KMS-11 (cell line): ENCODE data around the gene KCNG3.

Experiments
- H2AFZ ChIP-seq: fragments of 200-600 bp; sonication (generic); 2 replicates; pipeline ENCODE4 v1.6.1; 2016; ENCODE audit warnings: antibody characterized with exemption, mixed run types, low read depth
- H3K27ac ChIP-seq: fragments of 200-600 bp; sonication (generic); 2 replicates; pipeline ENCODE4 v1.6.1; 2016; ENCODE audit warnings: mild to moderate bottlenecking, mixed run types
- H3K27me3 ChIP-seq: fragments of 200-600 bp; sonication (generic); 2 replicates; pipeline ENCODE4 v1.6.1; 2017; ENCODE audit warnings: mild to moderate bottlenecking, low read depth, mixed run types, moderate library complexity; ENCODE audit not compliant: insufficient read depth
- H3K36me3 ChIP-seq: fragments of 200-600 bp; sonication (generic); 2 replicates; pipeline ENCODE4 v1.6.1; 2017; ENCODE audit warnings: mild to moderate bottlenecking, mixed run types; ENCODE audit not compliant: insufficient read depth
- H3K4me1 ChIP-seq: fragments of 200-600 bp; sonication (generic); 2 replicates; pipeline ENCODE4 v1.6.1; 2016; ENCODE audit warnings: mild to moderate bottlenecking, low read depth, mixed run types; ENCODE audit not compliant: poor library complexity, severe bottlenecking
- H3K4me2 ChIP-seq: fragments of 200-600 bp; sonication (generic); 2 replicates; pipeline ENCODE4 v1.7.0; 2016; ENCODE audit warnings: mild to moderate bottlenecking, mixed run types
- H3K4me3 ChIP-seq: fragments of 200-600 bp; sonication (generic); IDR thresholded peaks from 2 replicates; pipeline ENCODE4 v1.6.1; 2017; ENCODE audit warnings: low read depth, low read length, mixed read lengths; ENCODE audit not compliant: insufficient read depth
- H3K79me2 ChIP-seq: fragments of 200-600 bp; sonication (generic); 2 replicates; pipeline ENCODE4 v1.6.1; 2016; ENCODE audit warnings: low read depth, mixed run types; ENCODE audit not compliant: insufficient read depth
- H3K9ac ChIP-seq: fragments of 200-600 bp; sonication (generic); 2 replicates; pipeline ENCODE4 v1.6.1; 2016; ENCODE audit warnings: mild to moderate bottlenecking, mixed run types
- H4K20me1 ChIP-seq: fragments of 200-600 bp; sonication (generic); 2 replicates; pipeline ENCODE4 v1.6.1; 2016; ENCODE audit warnings: mild to moderate bottlenecking, mixed run types; ENCODE audit not compliant: insufficient read depth
- CTCF ChIP-seq: fragments of 200-600 bp; sonication (generic); conservative IDR thresholded peaks from 2 replicates; pipeline ENCODE4 v1.6.1; 2017; ENCODE audit warnings: low read depth, mild to moderate bottlenecking, antibody characterized with exemption, low read length, moderate library complexity, mixed read lengths

Gene KCNG3

GRCh38 chr2:42421157-42421485 is 72.7 kb downstream of the KCNG3 start:
- Histone ChIP-seq H3K27ac (no peak overlapping the region), H3K36me3 (no peaks in the 10 kb centered on the region), H3K27me3 (no peaks in the 10 kb centered on the region), H4K20me1 (no peaks in the 10 kb centered on the region), H3K79me2 (no peaks in the 10 kb centered on the region), H3K4me1 (no peaks in the 10 kb centered on the region), H3K9ac (no peak overlapping the region), H2AFZ (no peak overlapping the region), H3K4me3 (no peak overlapping the region), H3K4me2 (no peak overlapping the region)
- TF ChIP-seq CTCF = no peak

GRCh38 chr2:42414648-42415047 is 79.1 kb downstream of the KCNG3 start:
- Histone ChIP-seq H3K36me3 (no peaks in the 10 kb centered on the region), H4K20me1 (no peaks in the 10 kb centered on the region), H3K27ac (no peak overlapping the region), H3K9ac (no peak overlapping the region), H3K4me3 (no peak overlapping the region), H3K4me2 (no peak overlapping the region), H3K4me1 (no peaks in the 10 kb centered on the region), H2AFZ (no peak overlapping the region), H3K27me3 (no peaks in the 10 kb centered on the region), H3K79me2 (no peaks in the 10 kb centered on the region)
- TF ChIP-seq CTCF = no peak

DNA sequence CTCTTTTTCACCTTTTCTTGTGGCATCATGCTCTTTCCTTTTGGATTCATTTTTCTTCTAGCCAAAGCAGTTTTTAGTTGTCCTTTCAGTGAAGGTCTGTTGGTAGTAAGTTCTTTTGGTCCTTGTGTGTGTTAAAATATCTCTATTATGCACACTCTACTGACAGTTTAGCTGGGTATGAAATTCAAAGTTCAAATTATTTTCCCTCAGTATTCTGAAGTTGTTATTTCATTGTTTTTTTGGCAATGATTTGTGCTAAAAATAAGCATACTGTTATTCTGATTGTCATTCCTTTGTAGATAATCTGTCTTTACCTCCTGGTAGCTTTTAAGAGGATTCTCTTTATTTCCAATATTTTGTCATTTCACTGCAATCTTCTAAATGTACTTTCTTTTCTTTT is 79.6 kb downstream of the KCNG3 start:
- Histone ChIP-seq H3K79me2 (no peaks in the 10 kb centered on the region), H3K27ac (no peak overlapping the region), H3K27me3 (no peaks in the 10 kb centered on the region), H3K4me3 (no peak overlapping the region), H2AFZ (no peak overlapping the region), H3K4me2 (no peak overlapping the region), H3K9ac (no peak overlapping the region), H3K36me3 (no peaks in the 10 kb centered on the region), H3K4me1 (no peaks in the 10 kb centered on the region), H4K20me1 (no peaks in the 10 kb centered on the region)
- no peak for TF ChIP-seq CTCF

DNA sequence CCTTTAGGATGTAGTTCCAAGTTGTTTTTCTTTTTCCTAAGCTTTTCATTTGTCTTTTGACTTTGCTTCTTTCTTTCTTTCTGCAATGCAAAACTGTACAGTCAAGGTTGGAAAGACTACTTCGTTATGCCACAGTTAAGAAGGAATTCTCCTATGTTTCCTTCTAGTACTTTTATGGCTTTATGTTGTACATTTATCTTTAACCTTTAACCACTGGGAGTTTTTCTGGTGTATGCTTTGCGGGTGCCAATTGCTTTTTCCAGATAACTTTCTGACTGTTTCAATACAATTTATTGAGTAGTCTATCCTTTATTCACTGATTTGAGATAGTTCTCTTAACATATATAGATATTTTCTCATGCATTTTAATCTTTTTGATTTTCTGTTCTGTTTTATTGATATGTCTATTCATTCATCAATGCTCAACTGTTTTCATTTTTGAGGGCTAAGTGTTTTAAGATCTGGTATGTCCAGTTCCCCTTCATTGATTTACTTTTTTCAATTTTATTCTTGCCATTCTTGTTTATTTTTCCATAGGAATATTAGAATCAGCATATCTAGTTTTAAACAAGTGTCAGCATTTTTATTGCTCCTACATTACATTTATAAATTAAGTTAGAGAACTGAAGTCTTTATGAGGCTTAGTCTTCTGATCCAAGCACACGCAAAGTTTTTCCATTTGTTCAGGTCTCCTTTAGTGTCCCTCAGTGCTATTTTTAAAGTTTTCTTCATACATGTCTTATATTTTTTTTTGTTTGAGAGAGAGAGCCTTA is 82.9 kb downstream of the KCNG3 start:
- no peak for TF ChIP-seq CTCF
- no peaks in the 10 kb centered on the region for H3K4me1 ChIP-seq
- no peak overlapping the region for H3K27ac ChIP-seq
- no peak overlapping the region for H3K4me3 ChIP-seq
- H3K79me2 ChIP-seq = no peaks in the 10 kb centered on the region
- no peaks in the 10 kb centered on the region for H4K20me1 ChIP-seq
- H2AFZ ChIP-seq = no peak overlapping the region
- no peak overlapping the region for H3K9ac ChIP-seq
- H3K4me2 ChIP-seq = no peak overlapping the region
- no peaks in the 10 kb centered on the region for H3K36me3 ChIP-seq
- H3K27me3 ChIP-seq = no peaks in the 10 kb centered on the region
